Epithelial cell of esophagus (primary cell): ENCODE measurements around the gene NUDT14.

Experiments used
- DNase-seq: peaks from one replicate; pipeline ENCODE4 v3.0.0; 2010; ENCODE audit warnings: low read depth
- H3K4me3 ChIP-seq: 2 replicates; pipeline ENCODE4 v1.5.1; 2011; ENCODE audit warnings: mild to moderate bottlenecking, low read length, control low read depth
- TF ChIP-seq, protein P1 (sequence below): IDR thresholded peaks from 2 replicates; pipeline ENCODE4 v1.5.1; 2011; ENCODE audit warnings: low read depth, mild to moderate bottlenecking, low read length, control low read depth, inconsistent platforms; ENCODE audit not compliant: insufficient read depth; ENCODE audit errors: missing control alignments

NUDT14 gene

DNA sequence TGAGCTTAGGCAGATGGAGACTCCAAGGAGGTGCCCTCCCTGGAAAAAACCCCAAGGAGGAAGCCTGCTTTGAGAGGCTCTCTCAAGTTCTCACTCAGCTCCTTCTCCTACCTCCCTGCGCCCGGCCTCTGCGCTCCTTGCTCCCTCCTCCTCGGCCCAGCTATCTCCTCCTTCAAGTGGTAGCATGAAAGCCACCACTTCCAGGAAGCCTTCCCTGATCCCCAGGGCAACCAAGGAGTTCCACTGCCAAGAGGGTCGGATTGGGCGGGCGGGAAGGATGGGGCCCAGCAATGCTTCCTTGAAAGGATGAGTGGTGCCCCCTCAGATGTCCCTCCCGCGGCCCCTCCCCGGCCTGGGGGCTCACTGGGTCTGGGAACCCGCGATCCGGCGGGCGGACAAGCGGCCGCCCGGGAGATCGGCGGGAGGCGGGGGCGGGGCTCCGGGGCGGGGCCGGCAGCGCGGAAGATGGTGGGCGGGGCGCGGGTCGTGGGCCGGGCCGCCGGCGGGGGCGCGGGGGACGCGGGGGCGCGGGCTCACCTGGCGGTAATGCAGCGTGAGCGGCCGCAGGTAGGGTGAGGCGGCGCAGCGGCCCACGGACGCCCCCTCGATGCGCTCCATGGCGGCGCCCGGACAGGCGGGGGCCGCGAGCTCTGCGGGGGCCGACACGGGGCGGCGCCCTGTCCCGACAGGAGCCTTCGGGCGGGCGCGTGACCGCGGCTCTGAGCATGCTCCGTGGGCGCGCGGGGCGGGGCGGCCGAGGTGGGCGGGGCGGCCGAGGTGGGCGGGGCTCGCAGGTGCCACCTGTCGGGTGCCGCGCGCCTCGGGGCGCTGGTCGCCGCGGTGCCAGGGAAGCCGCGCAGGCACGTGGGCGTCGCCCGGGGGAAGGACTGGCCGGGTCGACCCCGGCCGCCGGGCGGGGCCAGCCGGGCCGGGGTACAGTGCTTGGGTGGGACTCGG, at the start of gene NUDT14:
TSS of gene NUDT14 (minus strand) at position 721 of the 957 bp plus-strand sequence. CDS start at position 618, 103 bp downstream.
- DNase-seq, result peak; percentile 83
- peak within 1 kb of the TSS; percentile 55 for H3K4me3 ChIP-seq
- TF ChIP-seq, protein P1, sequence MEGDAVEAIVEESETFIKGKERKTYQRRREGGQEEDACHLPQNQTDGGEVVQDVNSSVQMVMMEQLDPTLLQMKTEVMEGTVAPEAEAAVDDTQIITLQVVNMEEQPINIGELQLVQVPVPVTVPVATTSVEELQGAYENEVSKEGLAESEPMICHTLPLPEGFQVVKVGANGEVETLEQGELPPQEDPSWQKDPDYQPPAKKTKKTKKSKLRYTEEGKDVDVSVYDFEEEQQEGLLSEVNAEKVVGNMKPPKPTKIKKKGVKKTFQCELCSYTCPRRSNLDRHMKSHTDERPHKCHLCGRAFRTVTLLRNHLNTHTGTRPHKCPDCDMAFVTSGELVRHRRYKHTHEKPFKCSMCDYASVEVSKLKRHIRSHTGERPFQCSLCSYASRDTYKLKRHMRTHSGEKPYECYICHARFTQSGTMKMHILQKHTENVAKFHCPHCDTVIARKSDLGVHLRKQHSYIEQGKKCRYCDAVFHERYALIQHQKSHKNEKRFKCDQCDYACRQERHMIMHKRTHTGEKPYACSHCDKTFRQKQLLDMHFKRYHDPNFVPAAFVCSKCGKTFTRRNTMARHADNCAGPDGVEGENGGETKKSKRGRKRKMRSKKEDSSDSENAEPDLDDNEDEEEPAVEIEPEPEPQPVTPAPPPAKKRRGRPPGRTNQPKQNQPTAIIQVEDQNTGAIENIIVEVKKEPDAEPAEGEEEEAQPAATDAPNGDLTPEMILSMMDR, result no peak

DNA sequence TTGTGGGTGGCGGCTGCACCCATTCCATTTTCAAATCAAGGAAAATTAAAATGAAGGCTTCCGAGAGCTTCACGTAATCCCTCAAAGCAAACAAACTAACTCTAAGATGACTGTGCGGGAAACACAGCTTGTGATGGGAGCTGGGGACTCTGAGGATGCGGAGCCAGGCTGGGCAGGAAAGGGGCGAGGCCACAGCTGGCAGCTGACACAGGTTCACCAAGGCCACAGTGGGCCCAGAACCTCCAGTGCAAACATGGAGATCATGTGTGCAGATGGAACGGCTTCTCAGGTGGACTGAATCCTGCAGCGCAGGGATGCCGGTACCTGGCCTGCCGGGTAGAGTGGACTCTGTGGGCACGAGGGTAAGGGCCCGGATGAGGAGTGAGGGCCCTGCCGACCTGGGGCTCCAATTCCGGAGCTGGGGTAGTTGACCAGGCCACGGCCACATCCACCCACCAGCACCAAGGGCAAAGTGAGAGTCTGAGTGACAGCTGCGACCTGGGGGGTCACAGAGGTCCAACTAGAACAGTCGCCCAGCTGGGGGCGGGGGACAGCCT, 48.1 kb upstream of the NUDT14 start:
- no peak overlapping the region for H3K4me3 ChIP-seq
- TF ChIP-seq, protein P1, result no peak
- no peak for DNase-seq

DNA sequence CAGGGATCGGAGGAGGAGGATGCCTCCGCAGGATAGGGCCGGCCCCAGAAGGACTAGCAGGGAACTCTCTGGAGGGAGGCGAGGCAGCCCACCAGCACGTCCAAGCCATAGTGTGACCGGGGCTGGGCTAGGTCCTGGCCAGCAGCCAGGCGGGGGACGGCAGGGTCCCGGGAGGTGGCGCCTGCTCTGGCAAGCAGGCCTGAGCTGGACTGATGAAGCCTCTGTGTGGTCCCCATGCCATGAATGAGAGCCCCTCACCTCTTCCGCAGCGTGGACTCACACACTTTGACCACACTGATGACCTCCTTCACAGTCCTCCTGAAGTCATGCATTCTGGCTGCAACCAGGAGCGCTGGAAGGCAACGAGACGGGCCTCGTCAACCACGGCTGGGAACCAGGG, 47.5 kb upstream of the NUDT14 start:
- no peak for DNase-seq
- H3K4me3 ChIP-seq, result no peak overlapping the region
- TF ChIP-seq, protein P1, result no peak

DNA sequence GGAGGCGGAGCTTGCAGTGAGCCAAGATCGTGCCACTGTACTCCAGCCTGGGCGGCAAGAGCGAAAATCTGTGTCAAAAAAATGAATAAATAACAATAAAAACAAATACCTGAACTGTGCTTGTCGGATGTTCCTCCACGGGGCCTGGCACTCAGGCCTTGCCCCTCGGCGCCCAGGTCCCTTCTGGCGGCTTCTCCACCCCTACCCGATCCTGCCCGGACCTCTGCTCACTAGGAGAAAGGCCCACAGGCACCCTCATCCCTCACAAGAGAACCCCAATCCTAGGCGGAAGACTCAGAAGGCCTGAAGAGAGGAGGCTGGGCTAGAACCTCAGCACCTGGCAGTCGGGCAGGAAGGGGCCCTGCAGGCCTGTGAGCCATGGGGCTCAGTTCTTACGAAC, 46.2 kb upstream of the NUDT14 start:
- no peak for DNase-seq
- TF ChIP-seq, protein P1, result no peak
- H3K4me3 ChIP-seq, result no peak overlapping the region

DNA sequence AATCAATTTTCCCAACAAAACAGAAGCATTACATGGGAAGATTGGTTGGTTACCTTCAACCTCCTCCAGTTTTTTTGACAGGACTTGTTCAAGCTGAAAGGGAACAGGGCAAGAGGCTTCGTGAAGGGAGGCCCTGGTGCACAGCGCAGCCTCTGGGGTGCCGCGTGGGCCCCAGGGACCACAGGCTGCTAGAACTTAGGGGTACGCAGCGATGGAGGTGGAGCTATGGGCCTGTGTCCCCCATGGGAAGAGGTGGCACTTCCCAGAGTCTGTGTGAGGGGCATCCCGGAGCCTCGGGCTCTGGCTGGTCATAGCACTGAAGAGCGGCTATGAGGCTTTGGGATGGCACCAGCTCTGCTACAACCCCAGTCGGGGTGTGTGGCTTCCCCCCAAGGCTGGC, 45.1 kb upstream of the NUDT14 start:
- TF ChIP-seq, protein P1, result no peak
- DNase-seq, result no peak
- H3K4me3 ChIP-seq, result no peak overlapping the region

DNA sequence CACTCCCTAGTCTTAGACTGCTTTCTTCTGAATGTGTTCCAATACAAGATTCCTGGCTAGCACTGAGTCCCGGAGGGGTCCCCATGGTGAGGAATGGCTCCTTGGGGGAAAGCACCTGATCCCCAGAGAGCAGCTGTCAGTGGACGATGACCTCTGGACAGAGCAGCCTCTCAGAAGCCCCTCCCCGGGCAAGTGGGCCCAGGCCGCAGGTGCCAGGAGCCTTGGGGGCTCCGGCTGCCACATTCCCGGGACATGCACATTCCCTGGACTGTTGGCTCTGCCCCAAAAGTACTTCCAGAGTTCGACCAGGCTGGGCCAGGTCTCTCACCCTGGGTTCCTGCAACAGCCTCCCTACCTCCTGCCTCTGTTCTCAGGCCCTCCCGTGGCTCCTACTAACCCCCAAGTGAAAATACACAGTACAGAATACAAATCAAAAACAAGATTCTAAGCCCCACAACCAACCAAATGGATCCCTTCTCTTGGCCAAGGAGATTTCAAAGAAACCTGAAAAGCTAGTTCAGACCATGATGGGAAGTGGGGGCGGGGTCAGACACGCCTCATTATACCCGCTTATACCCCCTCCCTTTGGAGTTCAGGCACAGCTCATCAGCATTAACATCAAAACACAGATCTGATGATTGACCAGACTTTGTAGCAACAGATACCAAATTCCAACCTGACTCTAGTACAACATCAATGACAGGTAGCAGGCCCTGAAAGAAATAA, 43.9 kb upstream of the NUDT14 start:
- TF ChIP-seq, protein P1, result no peak

More for the DNA sequence above, 43.9 kb upstream of the NUDT14 start:
- H3K4me3 ChIP-seq, result no peak overlapping the region
- DNase-seq, result peak; percentile 58
